IPS DF 19.7 (cell line): ENCODE results near the gene THBS3.
"Not testable (repeated sequence)": the region's sequence is repeated elsewhere in the genome, so short reads cannot be mapped to it uniquely, and the experiment has no call there.

Experiments used
- DNase-seq: peaks from one replicate; pipeline ENCODE4 v3.0.0-alpha.2; 2013; ENCODE audit warnings: low read depth, low spot score

The THBS3 gene

DNA sequence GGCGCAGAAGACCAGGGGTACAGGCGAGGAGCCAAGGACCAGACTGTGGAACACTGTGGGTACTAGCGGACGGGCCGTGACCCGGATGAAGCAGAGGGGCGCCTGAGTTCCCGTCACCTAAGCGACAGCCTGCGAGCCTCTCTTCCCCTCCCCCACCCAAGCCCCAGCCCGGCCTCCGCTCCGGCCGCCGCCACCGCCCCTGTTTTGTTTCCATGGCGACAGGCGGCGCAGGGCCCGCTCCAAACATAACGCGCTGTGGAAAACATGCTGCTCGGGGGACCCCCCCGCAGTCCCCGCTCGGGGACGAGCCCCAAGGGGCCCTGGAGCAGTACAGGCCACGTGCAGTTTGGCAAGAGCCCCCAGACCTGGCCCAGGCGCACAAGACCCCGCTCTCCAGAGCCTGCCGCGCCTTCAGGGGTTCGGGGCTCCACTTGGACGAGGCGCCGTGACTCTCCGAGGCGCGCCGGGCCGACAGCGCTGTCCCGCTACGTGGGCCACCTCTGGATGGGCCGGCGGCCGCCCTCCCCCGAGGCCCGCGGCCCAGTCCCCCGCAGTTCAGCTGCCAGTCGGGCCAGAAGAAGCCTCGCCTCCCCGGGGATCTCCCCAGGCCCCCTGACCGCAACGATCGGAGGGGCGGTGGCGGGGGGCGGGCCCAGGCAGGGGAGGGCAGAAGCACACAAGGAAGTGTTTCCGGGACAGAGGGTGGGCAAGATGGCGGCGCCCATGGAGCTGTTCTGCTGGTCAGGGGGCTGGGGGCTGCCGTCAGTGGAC lies 1.0 kb upstream of the THBS3 start, which contains the start of gene MTX1:
Gene MTX1, plus strand, starts transcription at position 155 of the 771 bp plus-strand sequence. Its CDS starts 110 bp downstream, at position 265.
- no peak for DNase-seq

DNA sequence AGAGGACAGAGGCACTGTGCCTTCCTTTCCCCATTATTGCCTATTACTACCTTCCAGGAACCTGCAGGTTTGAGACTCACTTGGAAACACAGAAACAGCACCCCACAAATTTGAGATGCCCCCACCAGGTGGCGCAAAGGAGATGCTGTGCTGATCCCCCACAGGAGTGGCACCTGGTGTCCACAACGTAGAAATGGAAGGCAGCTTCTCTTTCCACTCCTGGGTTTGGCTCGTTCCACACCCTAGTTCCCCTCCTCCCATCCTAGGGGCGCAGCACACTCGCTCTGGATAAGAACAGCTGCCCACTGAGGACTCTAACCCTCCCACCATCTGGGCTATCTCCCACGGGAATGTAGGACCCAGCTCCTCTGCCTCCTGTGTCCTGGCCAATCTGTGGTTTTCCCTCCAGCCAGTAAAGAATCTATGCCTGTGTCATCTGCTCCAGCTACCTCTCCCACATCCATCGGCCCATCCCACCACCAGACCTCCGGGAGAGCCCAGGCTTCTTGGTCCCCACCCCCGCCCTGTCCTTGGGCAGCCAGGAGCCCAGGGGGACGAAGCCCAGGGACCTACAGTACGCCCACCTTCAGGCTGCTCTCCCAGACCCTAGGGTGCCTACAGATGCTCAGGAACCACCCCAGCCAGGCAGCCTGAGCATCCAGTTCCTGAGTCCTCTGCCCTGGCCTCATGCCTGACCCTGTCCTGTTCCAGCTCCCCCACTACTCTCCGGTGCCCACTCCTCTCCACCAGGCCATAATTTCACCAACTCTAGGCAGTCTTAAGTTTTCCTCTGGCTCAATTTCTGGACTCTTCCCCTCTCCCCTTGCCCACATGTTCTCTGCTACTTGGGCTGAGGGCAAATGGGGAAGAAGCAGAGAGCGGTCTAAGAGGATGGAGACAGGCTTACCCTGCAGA lies 549 bp downstream of the THBS3 start:
- DNase-seq: no peak

DNA sequence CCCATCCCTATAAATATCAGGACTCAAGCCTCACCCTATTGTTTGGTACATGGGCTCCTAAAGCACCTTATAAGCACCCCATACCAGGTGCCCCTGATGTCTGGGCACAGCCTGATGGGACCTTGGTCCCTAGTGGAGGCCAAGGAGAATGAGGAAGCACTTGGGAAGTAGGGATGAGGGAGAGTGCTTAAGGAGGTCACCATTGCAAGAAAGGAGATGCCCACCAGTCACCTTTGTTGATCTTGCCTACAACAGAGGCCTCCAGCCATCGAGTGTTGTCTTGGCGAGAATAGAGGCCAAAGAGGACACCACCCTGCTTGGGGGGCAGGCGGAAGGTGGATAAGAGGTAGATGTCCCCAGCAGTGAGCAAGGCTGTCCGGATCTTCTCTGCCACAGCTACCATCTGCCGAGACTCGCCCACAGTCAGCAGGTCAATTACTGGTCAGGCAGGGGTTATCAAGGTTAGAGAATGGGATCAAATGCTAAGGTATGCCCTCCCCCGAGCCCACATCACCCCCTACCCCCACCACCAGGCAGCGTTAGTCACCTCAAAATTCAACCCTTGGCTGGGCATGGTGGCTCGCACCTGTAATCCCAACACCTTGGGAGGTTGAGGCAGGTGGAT lies 1.6 kb downstream of the THBS3 start:
- no peak for DNase-seq

DNA sequence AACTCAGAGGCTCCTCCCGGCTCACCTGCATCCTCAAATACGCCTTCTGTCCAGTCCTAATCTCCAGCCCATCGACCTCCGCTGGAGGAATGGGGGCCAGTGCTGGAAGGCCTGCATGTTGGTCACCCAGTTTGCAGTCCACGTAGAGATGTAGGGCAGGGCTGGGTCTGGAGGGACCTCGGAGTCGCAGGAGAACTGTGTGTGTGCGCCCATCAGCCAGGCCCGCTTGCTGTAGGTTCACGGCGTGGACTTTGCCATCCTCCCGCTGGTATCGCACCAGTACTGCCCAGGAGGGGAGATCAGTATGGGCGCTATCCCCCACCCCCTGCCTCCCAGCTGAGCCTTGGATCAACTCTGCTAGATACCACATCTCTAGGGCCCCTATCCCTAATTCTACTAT lies 2.7 kb downstream of the THBS3 start:
- no peak for DNase-seq

DNA sequence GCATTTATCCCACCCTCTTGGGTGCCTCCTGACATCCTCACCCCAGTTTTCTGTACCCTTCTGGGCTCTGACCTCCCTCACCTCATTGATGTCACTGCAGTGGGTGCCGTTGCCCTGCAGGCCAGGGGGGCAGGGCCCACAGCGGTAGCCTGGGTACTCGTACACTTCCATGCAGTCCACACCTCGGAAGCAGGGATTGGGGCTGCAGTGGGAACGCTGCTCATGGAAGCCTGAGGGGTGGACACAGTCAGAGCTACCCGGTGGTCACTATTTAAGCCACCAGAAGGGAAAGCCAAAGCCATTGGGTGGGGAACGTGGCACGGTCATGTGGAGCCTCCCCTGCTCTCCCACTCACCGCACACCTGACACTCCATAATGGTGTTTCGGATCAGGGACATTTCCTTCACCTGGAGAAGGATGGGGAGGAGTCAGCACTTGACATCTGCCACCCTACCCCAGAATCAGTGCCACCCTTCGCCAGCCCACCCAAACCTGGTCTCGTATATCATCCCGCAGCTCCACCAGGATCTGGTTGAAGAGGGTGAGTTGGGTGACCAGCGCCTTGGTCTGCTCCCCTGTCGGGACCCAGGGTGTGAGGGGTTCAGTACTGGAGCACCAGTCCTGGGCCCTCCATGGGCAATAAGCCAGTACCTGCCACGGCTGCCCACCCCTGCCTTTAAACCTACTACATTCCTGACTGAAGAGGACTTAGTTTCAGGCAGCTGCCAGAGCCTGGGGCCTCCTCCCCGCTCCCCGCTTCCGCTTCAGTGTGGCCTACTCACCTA lies 4.8 kb downstream of the THBS3 start:
- DNase-seq: no peak

DNA sequence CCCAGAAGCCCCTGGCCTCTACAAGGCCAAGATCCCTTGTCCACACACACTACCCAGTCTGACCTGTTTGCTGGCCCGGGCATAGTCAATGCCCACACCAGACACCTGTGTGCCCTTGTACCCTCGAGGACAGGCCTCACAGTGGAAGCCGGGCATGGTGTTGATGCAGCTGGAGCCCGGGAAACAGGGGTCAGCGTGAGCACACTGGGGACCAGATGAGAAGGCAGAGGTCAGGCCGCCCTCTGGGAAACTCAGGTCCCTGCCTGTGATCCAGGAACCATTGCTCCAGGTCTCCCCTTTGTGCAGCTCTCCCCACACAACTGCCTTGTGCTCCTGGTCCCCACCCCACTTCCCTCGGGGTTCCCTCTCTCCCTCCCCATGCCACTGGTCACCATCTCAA lies 5.5 kb downstream of the THBS3 start:
- no peak for DNase-seq

DNA sequence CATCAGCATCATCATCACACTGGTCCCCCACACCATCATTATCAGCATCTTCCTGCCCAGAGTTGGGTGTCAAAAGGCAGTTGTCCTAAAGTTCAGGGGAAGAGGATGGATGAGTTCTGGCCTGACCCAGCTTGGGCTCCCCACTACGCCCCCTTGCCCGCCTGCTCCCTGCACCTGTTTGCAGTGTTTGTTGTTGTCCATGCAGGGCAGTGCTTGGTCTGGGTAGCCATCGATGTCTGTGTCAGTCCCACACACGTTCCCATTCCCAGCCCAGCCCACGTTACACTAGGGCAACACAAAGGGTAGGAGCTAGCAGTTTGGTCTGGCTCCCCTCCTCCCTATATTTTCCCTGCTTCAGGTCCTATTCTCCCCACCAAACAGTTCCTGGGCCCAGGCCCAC lies 6.8 kb downstream of the THBS3 start:
- no peak for DNase-seq

DNA sequence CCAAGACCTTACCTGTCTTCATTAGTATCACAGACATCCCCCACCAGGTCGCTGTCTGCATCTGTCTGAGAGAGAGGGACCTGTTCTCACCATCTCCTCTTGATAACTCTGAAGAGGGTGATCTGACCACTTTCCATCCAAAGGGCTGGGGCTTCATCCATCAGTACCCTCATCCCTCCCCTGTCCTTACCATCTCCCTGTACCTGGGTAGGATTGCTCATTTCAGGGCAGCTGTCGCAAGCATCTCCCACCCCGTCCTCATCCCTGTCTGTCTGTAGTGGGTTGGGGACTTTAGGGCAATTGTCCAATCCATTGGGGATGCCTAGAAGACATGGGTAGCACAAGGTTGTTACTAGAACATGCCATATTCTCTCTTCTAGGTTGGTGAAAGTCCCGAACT lies 7.9 kb downstream of the THBS3 start:
- no peak for DNase-seq

DNA sequence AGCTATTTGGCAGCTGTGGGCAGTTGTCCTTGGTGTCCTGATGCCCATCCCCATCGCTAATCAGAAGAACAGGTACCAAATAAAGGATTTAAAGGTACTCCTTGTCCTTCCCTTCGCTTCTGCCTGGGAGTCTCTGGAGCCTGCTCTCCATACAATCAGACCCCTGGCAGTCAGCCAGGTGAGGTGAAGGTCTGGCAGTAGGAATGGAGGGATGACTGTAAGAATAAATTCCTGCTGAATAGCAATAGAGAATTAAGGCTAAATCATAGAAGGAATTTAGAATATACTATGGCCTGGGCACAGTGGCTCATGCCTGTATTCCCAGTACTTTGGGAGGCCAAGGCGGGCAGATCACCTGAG lies 9.2 kb downstream of the THBS3 start:
- no peak for DNase-seq

DNA sequence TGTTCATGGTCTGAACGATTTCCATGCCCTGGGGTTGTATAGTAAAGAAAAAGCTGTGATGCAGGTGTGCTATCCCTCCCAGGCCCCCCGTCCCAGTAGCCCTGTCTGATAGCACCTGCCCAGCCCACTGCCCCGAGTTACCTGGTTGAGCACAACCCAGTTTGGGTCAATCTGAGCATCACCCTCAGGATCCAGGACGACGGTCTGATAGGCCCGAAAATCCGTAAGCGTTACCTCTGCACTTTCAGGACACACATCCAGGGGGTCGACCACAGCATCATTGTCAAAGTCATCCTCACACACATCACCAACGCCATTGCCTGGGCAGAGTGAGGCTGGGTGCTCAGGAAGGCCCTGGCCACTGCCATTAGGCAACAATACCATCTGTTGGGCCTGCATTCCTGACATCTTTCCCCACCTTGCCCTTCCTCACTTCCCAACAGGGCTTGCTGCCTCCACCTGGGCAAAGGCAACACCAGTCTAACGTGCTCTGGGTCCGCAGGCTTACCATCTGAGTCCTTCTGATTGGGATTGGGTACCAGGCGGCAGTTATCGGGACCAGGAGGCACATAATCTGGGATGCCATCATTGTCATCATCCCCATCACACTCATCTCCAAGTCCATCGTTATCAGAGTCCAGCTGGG lies 9.7 kb downstream of the THBS3 start:
- DNase-seq: no peak

DNA sequence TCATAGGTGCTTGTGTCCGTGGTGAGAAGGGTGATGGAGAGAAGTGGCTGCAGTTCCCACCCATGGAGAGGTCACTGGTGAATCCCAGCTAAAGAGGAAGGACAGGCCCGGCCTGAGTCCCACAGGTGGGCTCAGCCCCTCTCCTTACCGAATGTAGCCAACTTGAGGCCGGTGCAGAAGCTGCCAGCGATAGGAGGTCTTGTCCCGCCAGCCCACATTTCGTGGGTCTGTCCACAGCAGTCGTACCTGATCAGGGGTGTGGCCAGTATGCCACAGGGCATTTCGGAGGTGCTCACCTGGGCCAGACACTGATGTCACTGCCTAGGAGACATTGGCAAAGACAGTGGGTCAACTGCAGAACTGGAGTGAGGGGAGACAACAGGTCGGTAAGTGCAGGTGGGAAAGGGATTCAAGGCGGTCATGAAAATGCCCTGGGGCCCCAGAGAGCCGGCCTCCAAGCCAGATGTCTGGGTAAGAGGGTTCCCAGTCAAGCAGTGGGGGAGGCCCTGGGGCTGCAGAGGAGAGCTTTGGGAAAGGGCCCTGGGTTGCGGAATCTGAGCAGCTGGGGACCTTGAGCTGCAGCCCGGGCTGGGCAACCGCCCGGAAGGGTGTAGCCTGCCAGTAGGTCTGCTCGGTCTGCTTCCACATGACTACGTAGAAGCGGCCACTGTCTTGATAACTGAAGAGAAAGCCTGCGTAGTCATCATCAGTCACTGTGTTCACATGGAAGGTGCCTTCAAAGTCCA lies 10.6 kb downstream of the THBS3 start:
- no peak for DNase-seq

DNA sequence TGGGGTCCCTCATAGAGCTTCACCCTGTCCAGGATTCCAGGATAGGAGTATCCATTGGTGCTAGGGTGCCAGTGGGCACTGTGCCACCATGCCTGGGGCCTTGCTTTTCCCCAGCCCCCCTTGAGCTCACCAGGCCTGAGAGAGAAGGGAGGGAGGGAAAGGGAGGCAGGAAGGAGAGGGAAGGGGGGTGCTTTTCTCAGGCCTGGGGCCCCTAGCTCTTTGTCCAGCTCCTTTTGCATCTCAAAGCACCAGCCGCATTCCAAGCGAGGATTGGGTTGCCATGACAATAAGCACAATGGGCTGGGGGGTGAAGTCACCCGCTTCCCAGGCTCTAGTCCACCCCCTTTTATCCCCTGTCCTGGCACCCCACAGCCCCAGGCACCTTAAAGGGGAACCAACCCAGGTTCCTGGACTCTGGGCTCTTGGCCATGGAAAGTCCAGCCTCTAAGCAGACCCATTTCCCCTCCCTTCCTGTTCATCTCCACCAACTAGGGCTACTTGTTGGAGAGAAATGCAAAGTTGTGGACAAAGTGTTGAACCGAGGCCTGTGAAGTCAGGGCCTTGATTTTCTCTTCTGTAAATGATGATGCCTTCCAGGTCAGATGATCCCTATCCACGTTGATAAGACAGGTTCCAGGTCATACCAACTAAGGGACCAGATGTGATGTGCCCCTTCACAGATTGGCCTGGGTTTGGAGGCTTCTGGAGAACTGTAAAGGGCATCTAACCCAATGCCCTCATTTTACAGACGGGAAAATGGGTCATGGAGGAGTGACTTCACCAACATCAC lies 11.4 kb downstream of the THBS3 start:
- DNase-seq: peak; percentile 97

DNA sequence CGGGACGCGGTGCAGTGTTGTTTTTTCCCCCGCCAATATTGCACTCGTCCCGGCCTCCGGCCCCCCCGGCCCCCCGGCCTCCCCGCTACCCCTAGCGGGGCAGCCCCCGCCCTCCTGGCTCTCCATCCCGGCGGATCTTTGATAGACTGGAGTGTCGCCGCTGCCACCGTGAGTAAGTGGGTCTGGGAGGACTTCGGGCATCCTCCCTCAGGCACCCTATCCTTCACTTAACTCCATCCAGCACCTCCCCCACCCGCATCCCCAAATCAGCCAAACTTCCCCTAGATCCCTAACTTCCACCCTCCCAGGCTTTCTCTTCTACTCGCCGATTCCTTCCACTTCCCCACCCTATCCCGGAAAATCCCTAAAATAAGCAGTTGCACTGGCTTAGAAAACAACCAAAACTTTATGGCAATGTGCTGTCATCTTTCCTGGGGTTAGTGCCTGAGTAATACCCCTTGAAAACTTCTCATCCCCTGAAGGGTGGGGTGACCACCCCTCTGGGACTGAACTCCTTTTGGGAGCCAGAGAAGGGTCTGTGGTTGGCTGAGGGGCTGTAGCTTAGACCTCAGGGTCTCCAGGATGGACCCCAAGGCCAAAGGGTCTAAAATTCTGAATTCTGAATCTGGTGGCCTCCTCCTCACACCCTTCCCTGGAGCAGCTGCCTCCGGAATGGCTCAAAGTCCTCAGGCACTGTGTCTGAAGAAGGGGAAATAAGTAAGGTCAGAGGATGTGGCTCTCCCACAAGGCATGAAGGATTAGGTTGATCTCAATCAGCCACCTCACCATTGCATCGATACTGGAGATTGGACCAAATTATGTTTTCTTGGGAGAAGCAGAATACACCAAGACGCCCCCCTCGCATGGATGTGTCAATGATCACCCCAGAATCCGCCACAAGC lies 12.2 kb downstream of the THBS3 start:
- no peak for DNase-seq

DNA sequence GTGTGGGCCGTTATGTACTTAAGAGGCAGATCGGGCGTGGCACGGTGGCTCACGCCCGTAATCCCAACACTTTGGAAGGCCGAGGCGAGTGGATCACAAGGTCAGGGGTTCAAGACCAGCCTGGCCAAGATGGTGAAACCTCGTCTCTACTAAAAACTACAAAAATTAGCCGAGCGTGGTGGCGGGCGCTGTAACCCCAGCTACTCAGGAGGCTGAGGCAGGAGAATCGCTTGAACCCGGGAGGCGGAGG lies 13.8 kb downstream of the THBS3 start:
- not testable (repeated sequence) for DNase-seq

DNA sequence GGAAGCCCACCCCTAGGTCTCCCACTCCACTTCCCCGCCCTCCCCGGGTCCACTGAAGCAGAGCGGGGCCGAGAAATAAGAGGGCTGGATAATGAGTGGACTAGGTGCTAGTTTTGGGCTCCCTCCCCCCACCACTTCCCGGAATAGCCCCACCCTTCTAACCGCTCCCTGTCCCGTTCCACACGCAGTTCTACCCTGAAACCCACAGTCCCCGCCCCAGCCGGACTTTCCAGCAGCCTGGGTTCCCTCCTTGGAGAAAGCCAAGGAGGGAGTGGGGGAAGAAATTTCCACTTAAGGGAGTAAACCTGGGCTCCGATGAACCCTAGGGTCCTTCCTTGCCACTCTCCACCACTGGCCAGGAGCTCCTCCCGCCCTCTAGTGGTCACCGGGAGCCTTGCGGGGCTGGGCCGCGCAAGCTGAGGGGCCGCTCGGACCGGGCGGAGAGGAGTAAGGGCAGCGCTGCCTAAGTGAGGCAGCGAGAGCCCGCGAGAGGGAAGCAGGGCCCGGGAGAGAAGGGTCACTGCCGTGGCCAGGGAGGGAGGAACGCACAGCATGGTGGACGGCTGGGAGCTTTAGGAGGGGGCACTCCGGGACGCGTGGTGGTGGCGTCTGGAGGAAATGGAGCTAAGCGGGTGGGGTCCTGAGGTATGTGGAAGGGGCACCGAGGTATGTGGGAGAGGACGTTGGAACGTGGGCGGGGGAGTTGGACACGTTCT lies 14.3 kb downstream of the THBS3 start:
- no peak for DNase-seq

DNA sequence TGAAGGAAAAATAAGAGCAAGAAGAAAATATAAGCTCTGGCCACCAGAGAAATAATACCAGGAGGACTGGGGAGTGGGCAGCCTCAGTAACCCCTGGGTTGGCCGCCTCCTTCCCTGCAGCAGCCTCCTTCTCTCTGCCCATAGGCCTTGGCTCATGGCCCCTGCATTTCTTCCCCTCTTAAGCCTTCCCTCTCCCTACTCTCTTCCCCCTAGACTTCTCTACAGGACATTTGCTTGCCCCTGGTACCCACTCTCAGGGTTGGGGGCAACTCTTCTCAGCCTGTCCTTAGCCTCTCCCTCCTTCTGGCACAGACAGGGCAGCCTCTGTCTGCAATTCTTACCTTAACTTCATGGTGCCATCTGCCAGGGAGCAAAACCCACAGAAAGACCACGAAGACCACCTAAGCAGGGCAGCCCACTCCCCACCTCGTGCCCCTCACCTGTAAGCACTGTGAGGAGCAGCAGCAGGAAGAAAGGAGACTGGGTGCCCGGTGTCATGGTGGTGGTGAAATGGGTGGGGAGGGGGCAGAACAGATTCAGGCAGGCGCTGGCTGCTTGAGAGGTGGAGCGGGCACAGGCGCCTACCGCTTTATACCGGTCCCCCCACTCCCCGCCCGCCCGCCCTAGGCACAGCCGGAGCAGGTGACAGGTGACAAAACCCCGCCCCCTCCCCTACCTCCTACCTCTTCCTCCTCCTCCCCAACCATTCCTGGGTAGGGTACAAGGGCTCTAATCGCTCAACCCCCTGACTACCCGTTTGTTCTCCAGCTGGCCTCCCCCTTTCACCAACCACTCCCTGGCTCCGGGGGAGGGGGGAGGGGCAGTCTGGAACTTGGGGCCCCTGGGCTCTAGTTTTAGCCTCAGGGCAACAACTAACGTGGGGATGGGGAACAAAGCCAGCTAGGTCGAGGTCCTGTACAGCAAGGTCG lies 15.1 kb downstream of the THBS3 start:
- DNase-seq: no peak

DNA sequence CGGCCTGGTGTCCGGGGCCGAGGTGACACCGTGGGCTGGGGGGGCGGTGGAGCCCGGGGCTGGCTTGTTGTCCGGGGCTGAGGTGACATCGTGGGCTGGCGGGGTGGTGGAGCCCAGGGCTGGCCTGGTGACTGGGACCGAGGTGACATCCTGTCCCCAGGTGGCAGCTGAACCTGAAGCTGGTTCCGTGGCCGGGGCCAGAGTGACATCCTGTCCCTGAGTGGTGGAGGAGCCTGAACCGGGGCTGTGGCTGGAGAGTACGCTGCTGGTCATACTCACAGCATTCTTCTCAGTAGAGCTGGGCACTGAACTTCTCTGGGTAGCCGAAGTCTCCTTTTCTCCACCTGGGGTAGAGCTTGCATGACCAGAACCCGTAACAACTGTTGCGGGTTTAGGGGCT lies 15.8 kb downstream of the THBS3 start:
- DNase-seq: no peak
